GM15510 (cell line): ENCODE results near the gene EME1.
A peak's percentile ranks its signal among the peaks of the same experiment; 100 is the strongest.

Source experiments
- POLR2A ChIP-seq: IDR thresholded peaks from 3 replicates; pipeline ENCODE4 v1.6.1; 2011; ENCODE audit warnings: borderline replicate concordance; ENCODE audit not compliant: insufficient read length; ENCODE audit errors: extremely low read depth

The EME1 gene, protein sequence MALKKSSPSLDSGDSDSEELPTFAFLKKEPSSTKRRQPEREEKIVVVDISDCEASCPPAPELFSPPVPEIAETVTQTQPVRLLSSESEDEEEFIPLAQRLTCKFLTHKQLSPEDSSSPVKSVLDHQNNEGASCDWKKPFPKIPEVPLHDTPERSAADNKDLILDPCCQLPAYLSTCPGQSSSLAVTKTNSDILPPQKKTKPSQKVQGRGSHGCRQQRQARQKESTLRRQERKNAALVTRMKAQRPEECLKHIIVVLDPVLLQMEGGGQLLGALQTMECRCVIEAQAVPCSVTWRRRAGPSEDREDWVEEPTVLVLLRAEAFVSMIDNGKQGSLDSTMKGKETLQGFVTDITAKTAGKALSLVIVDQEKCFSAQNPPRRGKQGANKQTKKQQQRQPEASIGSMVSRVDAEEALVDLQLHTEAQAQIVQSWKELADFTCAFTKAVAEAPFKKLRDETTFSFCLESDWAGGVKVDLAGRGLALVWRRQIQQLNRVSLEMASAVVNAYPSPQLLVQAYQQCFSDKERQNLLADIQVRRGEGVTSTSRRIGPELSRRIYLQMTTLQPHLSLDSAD

DNA sequence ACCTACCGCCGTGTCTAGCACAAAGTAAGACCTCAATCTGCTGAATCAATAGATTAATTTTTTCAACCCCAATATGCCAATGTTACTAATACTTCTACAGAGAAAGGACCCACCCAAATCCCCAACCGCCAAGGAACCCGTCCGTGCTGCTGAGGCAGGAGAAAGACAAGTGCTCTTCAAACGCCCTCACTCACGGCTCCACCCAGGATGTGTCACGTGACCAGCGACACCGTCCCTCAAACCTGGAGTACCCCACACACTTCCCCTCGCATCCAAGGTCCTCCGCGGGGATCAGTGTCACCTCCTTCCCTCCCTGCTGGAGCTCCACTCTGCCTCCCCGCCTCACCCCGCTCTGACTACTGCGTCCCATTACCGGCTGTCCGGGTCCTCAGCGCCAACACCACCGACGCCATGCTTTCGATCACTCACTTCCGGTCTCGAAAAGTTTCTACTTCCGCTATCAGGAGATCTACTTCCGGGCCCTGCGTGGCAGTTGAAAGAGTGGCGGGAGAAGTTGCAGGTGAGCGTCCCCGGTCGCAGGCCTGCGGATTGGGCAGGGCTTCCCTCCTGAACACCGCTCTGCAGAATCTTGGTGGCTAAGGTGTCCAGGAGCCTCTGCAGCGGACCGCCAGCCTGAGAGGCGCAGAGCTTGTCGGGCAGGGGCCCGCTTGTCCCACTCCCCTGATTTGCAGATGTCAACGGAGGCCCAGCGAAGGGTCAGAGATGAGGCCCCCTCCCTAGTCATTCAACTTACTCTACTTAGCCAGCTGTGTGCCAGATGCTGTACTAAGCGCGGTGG, at the start of gene EME1, which contains the start of gene MRPL27:
TSS of gene EME1 (plus strand) at position 472 of the 799 bp plus-strand sequence. CDS start 1,980 bp downstream, outside the sequence.
TSS of gene MRPL27 (minus strand) at position 427 of the 799 bp plus-strand sequence. CDS start at position 413, 14 bp downstream.
- peak; percentile 75 for TF ChIP-seq POLR2A

DNA sequence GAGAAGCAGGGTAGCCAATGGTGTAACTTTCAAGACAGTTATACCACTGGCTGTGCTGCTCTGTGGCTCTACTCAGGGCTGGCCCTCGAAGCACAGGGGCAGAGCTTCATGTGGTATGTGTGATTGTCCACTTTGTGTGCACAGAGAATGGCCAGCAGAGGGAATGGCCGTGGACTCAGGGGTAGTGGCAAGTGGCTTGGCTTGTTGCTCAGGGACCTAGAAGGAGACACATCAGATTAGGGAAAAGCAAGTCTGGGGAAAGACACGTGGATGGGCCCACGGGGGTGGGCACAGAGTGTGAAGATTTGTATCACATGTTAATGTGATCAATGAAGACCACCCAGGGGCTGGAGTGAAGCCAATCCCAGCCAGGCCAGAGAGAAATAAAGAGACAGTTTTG, 47.1 kb upstream of the EME1 start:
- no peak for TF ChIP-seq POLR2A

DNA sequence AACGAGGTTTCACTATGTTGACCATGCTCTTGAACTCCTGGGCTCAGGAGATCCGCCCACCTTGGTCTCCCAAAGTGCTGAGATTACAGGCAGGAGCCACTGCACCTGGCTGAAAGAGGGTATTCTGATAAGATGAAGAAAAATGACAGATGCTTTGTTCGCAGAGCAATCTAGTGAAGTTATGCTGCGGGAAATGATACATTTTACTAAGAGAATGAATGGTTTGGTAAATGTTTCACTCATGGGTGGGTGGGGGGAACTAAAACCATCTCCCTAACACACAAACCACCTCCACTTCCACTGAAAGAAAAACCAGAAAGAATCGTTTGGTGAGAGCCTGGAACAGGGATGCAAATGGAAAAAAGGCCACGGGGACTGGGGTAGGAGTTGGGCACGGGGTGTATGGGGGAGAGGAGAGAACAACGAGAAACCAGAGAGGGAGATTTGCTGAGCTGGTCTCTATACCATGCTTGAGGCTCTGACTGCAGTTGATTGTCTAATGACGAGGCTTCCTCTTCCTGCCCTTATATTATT, 46.1 kb upstream of the EME1 start:
- no peak for TF ChIP-seq POLR2A

DNA sequence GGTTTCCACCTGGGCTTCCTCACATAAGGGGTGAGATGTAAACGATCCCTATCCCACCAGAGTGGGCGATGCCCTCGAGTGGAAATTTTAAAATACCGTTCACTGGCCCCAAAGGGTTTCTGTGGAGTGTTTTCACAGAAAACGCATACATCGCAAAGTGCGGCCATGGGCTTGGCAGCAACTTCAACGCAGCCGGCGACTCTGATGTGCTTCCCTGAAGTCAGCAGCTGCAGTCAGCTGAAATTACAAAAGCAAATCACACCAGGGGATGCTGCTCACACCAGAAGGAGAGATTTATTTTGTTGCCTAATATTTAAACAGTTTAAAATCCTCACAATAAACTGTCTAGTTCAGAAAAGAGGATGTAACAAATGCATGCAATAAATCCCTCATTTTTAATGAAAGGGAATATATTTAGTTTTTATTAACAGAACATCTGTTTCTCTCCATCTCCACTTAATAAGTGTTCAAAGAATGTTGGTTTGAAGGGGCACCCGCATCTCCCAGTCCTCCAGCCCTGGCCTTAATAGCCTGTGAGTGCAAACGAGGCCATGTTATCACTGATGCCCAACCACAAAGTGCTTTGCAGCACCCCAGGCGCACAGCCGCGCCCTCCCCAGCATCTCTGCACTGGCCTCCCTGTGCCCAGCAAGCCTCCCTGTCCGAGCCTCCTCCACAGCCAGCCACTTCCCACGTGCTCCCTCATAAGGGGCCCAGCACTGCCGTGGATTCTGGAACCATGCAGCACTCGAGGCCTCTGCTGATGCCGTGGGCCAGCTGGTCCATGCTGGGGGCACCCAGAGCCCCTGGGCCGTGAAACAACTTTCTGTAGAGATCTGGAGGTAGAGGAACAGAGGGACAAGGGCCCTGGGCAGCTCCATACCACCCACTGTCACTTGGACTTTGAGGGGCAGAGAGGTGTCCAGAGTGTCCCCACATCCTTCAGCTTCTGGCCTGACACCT, 44.4 kb upstream of the EME1 start:
- TF ChIP-seq POLR2A, result no peak

DNA sequence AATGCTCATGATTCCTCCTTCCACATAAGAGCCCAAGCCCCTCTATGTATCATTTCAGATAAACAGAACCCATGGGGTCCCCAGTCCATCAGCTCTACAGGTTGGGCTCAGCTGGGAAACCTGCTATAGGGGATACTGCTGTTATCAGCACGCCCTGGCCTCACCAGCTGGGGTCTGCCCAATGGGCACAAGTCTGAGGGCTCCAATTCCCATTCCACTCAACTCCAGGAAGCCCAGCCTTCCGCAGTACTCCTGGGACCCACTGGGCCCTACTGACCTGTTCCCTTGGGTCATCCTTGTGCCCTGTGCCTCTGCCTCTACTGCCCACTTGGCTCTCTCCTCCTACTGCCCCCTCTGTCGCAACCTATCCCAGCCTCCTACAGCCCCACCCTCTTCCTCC, 43.3 kb upstream of the EME1 start:
- no peak for TF ChIP-seq POLR2A

DNA sequence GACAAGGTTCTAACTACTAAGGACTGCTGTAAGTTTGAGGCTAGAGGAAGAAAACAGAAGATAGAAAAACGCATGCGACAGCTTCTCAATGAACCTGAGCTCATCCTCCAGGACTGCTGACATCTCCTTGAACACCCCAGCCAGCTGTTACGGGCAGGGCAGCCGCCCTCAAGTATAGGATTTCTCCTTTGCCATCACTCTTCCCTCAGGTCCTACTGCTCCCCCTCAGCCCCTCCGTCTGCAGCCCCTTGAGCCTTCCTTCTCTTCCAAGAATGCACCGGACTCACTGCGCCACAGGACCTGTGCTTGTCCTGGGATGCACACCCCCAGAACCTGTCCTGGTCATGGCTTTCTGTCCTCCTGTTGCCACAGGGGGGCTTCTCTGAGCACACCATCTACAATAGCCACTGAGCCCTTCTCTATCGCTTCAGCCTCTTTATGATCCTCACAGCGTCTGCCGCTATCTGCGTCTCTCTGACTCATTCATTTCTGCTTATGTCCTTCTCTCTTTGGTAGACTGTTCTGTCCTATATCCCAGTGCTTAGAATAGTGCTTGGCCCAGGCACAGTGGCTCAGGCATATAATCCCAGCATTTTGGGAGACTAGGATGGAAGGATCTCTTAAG, 42.8 kb upstream of the EME1 start:
- TF ChIP-seq POLR2A, result no peak

DNA sequence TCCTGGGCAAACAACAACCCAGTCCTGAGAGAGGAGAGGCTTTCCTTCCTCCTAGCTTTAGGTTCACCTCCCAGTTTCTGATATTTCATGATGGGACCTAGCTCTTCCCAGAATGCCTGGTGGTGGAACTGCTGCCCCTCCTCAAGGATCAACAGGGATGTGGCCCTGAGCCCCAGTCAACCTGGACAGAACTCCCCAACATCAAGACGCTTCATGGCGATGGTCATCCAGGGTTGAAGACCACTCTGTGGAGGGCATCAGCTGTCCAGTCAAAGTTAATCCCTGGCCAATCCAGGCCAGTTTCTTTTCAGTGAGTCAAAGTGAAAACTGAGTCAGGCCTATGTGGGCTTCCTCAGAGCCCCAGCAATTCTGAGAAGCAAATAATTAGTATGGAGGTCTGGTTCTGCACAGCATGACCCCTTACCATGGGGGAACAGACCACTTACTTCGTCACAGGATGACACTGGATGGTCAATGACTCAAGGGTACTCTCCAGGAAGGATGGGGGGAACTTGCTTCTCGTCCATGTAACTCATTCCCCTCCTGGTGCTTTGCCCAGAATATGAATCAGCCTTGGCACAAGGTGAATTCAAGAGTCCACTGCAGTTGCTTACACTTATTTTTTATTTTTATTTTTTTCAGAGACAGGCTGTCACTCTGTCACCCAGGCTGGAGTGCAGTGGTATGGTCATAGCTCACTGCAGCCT, 41.8 kb upstream of the EME1 start:
- no peak for TF ChIP-seq POLR2A

DNA sequence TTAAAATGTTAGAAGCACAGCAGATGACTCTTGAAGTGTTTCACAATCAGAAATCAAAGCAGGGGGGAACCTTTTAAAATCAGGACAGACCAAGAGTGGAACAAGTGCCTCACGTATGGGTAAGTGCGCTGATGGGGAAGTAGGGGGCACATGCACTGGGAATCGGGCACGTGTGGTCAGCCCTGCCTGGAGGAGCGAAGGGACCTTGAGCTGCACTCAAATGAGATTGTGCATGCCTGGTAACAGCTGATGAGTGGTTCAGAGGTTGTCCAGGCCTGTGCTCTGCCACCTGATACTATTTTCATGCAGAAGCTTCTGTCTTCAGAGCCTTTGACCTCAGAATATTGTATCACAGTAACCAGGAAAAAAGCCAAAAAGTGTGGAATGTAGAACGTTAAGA, 40.8 kb upstream of the EME1 start:
- TF ChIP-seq POLR2A, result no peak

DNA sequence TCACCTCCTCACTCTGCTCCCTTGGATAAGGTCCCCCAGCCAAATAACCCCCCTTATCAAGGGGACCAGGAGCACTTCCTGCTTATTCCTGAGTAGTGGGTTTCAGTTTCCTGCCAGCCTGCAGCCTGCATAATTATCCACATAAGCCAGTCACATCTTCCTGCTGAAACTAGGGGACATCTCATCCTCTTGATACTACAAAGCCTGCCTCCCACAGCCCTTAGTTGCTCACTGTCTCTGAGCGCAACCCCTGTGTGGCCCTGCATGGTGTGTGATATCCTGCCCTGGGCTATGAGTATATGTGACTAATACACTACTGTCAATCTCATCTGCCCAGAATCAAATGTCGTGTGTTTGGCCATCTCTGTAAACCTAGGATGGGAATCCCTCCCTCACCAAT, 35.1 kb upstream of the EME1 start:
- no peak for TF ChIP-seq POLR2A

DNA sequence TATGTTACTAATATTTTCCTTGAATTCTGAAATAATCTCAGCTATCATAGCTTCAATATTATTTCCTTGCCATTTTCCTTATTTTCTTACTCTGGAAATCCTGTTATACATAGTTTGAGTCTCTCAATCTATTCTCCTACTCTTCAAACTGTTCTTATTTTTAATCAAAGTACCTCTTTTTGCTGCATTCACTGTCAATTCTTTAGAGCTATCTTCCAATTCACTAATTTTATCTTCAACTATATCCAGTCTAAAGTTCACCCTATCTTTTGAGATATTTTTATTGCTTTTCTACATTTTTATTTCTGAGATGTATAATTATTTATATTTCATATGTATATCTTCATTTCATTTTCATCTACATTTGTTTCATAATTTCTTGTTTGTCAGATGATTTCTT, 34.4 kb upstream of the EME1 start:
- TF ChIP-seq POLR2A, result no peak

DNA sequence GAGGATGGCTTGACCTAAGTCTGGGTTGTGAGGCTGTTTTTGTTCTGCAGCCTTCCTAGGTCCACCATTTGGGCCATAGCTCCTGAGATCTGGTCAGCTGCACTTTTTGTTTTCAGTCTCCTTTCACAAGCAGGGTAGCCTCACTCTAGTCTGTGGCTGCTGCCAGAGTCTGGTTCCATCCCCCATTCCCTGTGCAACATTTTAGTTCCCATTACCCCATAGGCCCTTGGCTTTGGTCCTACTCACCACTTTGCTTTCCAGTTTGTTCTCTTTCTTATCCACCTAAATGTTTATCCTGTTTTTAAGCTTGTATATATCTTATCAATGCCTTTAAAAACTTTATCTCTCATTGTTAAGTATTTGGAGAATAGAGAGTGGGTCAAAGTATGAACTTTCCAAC, 33.6 kb upstream of the EME1 start:
- TF ChIP-seq POLR2A, result no peak

DNA sequence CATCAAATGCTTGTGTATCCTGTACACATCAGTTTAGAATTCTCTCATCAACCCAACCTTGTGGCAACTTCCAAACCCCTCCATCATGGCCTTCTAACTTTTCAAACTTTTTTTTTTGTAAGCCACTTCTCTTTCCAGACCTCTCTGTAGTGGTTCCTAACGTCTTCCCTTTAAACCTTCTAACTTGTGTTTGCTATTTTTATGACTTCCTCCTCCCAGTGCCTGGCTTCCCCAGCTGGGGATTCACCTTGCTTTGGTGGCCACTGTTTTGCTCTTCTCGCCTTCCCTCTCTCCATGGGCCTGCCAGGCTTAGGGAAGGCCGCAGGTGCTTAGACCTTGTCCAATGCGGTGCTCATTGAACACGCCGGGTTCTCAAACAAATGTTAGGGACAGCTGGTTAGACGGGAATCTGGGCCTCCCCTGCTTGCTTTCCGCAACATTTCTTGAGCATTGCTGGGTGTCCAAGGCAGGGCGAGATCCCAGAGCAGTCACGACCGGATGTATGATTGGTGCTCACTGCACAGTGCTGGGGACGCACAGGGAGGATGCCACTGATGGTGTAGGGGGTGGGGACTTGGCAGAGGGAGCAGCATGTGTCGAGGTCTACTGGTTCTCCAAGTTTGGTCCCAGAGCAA, 28.2 kb upstream of the EME1 start:
- TF ChIP-seq POLR2A, result no peak
